GM19467 (cell line): ENCODE data around the gene PDGFD.

Source experiments
- ATAC-seq: cut with Tn5 transposase; IDR thresholded peaks from one replicate; pipeline ENCODE4 v1.9.1; 2021; ENCODE audit warnings: mild to moderate bottlenecking, moderate library complexity; ENCODE audit not compliant: unreplicated experiment

PDGFD gene

DNA sequence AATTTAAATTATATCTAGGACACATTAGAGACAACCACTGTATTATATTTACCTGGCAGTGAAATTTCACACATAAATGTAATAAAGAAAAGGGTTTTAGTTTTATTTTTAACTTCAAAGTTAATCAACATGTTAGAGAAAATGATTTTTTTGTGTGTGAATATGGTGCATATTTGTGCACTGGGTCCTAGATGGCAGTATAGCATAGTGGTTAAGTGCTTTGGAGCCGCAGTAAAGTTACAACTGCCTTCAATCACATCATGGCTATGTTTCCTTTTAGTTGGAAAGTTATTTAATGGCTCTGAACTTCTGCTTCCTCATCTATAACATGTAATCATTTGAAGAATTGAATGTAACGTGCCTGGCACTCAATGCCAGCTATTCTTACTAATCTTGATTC lies 236.4 kb downstream of the PDGFD start:
- ATAC-seq: no peak

DNA sequence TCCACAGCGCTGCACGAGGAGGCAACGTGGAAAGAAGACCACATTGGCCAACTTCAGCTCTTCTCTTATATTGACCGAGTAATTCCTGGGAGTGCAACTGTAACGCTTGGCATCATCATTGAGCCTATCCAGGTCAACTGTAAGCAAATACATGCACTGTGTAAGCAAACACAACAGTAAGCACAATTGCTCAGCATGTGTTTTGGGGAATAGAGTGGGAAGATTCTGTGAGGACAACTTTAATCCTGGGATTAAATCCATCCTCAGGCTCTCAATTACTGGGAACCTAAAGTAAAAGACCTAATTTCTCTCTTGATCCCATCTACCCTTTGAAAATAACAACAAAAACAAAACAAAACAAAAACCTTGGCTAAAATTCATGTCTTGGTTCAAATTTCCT lies 237.0 kb downstream of the PDGFD start:
- ATAC-seq: no peak

DNA sequence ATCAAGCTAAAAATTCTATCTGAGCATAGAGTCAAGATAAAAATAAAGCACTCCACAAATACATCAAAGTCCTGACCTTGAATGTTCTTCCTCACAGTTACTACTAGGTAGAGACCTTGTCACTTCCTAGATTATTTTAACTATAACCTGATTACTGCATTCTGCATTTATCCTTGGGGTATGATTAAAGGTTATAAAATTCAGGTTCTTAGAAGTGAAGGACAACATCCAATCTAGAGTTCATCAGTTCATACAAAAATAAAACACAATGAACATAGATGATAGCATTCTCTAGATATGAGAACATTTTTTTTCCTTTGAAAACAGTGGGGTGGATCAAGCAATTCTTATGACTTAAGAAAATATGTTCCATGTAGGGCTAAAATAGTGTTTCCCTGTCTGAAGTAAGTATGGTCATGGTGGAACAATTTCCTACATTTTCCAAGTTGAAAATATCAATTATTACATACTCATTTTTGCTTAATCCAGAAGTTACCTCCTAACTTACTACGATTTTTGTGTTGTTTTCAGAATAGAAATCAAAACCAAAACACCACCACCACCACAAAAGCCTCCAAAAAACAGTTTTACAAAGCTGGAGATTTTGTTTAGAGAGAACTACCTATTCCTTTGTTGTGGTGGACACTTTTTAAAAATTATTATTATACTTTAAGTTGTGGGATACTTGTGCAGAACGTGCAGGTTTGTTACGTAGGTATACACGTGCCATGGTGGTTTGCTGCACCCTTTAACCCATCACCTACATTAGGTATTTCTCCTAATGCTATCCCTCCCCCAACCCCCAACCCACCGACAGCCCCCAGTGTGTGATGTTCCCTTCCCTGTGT lies 239.6 kb downstream of the PDGFD start:
- ATAC-seq: no peak

DNA sequence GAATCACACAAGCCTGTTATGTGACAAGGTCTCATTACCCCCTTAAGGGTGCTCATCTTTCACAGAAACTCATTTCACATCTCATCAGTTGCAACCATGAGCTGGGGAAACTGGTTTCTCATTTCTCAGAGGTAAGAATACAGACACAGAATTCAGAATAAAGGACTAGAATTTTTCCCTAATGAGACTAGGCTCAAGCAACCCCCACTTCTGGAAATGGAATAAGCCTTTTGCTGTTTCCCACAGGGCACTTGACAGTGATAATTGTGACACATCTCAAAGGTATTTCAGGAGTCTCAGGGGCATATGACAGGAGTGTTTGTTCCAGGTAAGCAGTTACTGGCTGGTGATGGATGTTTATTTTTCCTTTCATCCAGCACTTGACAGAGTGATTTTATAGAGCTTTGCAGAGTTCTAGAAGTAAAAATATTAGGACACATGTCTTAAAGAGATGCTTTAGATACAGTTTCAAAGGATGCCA lies 240.5 kb downstream of the PDGFD start:
- ATAC-seq: no peak

DNA sequence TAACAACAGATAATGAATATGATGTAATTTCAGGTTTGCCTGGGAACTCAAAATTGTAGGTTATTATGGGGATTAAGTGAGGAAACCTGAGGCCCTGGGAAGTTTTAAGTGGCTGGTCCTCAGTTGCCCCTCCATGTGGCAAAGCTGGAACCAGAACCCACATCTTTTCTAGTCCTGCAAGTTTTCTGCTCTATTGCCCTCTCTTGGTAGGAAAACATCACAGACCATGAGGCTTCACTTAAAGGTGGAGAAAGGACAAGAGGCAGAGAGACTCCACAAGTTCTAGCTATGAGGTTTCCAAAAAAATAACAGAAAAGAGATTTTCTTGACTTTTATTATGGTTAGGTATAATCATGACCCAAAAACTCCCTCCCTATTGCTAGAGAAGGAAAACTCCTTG lies 243.0 kb downstream of the PDGFD start:
- no peak for ATAC-seq

DNA sequence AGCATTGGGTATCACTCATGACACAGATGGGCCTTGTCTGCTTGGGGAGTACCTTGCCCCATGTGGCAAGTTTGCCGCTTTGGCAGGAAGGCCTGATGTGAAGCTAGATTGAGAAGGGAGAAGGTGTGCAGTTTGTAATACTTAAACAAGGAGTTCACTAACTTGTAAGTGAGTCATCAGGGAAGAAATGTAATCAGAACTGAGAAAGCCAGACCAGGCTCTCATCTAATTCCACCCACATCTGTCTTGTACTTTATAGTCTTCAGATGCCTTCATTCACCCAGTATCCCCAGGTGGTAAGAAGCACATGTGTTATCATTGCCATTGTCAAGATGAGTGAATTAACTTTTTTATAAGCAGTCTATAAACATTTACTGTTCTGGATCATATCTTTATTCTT lies 243.5 kb downstream of the PDGFD start:
- no peak for ATAC-seq

DNA sequence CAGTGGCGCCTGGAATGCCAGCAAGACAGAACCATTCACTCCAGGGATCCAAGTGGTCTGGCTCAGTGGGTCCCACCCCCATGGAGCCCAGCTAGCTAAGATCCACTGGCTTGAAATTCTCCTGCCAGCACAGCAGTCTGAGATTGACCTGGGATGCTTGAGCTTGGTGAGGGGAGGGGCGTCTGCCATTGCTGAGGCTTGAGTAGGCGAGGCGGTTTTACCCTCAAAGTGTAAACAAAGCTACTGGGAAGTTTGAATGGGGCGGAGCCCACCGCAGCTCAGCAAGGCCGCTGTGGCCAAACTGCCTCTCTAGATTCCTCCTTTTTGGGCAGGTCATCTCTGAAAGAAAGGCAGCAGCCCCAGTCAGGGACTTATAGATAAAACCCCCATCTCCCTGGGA lies 253.2 kb downstream of the PDGFD start:
- ATAC-seq: no peak

DNA sequence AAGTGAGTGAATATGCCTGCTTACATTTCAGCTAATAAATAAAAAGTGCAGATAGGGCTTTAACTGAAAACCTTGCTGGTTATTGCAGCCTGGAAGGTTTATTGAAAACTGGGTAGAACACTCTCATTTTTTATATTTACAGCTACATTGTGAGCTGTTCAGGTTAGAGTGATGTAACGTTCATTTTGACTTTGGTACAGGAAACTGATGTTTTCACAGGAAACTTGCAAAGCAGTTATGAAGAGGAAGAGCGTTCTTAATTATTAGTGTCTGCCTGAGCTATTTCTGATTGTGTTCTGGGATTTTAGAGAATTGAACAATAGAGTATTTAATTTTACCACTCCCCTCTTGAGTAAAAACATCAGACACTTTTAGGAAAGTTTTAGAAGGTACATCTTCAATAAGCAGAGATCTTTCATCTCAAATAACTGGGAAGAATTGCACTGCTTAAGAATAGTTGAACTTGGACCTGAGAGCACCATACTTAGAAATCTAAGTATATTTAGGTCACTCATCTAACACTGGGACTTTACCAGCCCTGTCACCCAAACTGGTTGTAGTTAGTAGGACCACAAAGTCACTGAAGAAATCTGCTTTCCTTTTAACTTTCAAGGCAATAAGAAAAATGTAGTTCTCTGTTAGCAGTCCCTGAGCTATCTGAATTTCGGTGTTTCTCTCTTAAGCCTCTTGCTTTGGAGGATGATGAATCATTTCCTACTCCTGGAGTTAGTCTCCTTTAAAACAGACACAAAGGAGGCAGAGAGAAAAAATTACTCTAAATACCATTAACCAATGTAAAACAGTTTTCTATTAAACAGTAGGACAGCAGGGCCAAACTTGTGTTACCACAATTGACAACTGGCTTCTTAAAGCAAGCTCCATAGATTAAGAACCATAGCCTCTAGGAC lies 256.1 kb downstream of the PDGFD start:
- no peak for ATAC-seq

DNA sequence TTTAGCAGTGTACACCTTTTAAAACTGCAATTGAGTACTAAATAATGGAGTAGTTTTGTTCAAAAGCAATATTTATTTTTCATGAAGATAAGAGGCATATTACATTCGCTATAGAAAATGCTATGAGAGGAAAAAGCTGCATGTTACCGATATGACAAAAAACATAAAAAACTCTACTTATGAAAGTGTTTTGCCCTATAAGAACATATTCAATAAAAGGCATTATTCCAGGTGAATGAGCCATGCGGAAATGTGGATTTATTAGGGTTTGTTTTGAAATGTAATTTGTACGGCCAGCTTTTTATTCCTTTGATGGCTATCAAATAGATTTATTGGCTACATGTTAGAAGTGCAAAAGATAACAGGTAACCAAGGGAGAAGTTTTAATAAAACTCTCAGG lies 256.8 kb downstream of the PDGFD start:
- ATAC-seq: no peak

DNA sequence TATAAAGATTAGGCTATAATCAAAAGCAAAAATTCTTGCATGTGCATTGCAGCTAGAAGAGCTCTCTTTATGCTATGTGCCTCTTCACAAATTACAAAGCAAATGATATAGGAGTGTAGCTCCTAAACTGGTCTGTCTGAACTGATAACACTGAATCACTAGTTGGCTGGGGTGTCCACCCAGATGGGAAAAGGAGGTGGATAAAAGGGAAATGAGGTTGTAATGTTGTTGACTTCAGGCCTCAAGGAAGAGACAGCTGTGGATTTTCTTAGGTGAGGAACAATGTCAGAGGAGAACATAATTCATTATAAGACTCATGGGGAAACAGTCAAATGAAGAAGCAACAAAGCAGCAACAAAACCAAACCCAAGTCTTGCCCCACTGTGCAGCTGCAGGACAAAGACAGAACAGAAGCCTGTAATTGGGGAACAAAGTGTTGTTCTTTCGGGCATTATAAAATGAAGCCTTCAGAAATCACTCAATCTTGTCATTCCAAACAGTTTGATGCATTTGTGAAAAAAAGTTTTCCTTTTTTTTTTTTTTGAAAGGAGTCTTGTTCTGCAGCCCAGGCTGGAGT lies 257.6 kb downstream of the PDGFD start:
- no peak for ATAC-seq

DNA sequence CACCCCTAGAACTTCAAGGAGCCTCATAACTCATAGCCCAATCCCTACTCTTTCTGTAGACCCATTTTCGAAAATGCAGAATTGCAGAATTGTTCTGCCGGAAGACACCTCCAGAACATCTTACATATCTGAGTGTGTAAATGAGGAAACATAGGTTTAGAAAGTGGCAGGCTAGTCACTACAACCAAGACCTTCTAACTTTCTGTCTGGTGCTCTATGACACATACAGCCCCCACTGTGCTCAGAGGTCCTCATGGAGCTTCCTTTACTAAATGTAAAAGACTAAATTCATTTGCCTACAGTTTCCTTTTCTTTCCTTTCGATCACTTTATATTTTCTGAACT lies 259.7 kb downstream of the PDGFD start:
- ATAC-seq: peak; percentile 82

DNA sequence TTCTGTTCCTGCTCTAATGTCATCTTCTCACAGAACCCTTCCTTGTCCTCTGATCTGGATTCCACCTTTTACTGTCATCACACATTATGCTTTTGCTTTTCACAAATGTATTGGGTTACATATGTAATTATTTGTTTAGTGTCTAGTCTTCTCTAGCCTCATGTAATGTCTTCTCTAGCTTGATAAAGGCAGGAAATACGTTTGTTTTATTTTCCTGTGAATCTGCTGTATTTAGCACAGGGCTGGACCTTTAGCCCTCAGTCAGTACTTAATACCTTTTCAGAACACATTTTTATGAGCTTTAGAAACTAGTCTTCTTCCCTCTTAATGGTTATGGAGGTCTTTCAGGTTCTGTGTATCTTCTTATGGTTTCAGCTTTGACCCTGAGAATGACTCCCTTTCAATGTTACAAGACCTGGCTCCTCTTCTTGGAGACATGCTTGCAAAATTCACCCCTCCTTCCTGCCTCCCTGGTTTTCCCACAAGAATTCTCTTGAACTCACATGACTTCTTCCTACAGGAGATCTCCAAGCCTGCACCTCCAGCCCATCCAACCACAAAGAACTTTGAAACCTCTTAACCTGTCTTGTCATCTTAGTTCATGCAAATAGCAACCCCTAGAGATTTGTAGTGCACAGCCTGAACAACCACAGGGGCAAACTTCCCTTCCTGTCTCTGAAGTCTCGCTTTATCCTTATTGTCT lies 260.2 kb downstream of the PDGFD start:
- peak; percentile 76 for ATAC-seq

DNA sequence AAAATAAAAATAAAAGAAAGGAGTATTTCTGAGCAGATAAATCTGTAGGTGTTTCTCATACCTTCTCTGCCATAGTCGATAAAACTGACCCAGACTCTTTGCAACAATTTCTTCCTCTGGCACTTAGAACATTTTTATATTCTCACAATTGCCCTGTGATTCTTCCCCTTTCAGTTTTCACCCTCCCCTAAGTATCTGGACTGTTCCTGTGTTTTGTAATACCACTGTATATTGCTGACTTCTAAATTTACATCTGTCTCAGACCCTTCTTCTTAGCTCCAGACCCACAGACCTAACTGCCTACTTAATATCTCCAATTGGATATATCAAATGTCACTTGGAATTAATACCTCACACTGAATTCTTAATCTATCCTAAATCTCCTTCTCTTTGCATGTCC lies 261.0 kb downstream of the PDGFD start:
- ATAC-seq: no peak

DNA sequence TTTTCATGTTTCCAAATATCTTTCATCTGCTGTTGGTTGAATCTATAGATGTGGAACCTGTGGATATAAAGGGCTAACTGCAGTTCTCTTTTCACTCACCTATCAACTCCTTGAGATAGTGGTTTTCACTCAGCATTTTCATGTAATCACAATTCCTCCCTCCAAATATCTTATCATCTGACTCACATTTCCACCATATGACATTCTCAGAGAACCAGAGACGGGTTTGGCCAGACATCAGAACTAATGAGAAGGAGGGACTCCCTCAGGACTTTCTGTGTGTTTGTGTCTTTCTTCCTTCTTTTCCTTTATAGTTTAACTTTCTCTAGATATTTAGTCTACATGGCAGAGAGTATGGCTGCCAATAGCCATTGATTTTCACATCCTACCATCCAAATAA lies 262.3 kb downstream of the PDGFD start:
- no peak for ATAC-seq

DNA sequence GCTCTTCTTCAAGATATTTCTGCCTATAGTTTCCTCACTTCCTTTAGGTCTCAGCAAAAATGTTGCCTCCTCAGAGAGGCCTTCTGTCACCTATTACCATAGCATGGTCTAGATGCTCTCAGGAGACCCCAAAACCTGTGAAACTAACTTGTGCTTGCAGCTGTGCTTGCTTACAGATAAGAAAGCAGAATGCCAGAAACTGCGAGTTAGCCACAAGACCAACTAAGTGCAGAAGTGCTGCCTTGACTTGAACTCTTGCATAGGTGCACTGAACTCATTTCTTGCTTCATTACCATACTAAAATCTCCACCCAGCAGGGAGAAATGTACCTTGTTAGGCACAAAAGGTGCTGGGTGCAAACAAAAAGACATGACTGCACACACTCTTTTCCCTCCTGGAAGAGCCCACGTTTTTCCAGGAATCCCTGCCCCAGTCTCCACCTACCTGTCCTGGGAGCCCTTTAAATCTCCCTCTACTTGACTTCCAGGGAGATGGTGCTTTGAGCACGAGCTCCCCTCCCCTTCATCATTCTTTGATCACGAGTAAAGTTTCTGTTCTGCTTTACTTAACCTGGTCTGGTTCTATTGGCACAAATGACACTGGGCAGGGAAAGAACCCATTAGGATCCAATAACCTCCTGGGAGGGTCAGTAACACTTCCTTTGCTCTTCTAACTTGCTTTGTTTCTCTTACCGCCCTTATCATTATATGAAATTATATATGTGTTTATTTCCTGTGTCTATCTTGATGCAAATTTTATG lies 265.2 kb downstream of the PDGFD start:
- peak; percentile 71 for ATAC-seq

DNA sequence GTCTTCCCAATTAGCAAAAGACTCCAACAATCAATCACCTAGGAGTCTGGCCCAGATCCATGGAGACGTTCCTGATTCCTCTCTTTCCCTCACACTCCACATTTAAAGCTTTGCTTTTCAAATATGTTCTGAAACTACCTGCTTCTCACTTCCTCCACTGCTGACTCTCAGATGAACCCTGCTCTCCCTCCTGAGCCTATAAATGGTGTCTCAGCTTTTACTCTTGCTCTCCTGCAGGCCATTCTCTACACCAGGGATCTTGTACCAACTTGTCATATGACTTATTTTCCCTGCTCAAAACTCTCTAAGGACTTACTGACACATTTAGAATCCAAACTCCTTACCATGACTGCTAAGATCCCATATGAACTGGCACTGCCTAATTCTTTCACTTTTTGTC lies 265.9 kb downstream of the PDGFD start:
- peak; percentile 44 for ATAC-seq

DNA sequence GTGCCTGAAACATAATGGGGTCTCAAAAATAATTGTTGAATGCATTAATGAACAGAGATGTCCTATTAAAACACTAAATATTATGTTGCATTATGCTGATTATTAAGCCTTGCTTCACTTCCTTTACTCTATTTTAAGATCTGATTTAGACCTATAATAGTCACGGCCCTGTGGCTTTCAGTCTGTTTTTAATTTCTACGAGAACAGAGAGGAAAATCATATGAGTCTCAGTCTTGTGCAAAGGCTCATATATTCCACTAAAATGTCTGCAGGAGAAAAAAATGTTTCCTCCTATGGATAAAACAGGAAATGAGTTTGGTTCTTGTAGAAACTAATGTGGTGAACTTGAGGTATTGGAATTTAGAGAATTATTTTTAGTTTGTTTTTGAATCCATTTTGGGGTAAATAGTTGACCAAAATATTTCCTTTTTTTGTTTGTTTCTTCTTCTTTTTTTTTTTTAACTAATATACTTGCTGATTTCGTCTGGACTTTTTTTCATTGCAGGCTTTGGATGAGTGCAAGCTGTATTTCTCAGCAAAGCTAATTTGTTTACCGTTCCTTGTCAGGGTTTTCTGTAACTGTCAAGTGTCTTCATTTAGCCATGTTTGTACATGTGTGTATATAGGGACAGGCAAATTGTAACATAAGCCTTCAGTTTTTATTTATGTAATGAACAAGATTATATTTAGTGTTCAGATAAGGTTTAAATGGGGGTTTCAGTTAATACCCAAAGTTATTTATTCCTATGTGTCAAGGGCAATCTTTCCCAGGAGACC lies 266.6 kb downstream of the PDGFD start:
- ATAC-seq: no peak

DNA sequence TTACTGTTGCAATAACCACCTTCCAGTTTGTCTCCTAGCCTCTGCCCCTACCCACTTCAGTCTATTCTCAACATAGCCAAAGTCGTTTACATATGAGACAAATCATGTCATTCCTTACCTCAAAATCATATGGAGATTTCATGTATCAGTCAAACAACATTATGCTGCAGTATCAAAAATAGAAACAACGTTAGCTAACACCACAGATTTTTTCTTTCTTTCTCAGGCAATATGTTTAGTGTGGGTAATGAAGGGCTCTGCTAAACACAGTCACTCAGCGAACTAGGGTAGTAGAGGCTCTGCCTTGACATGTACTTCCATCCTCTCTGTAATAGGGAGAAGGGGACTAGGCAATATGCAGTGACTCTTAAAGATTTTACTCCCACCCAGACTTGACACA lies 268.8 kb downstream of the PDGFD start:
- ATAC-seq: no peak

DNA sequence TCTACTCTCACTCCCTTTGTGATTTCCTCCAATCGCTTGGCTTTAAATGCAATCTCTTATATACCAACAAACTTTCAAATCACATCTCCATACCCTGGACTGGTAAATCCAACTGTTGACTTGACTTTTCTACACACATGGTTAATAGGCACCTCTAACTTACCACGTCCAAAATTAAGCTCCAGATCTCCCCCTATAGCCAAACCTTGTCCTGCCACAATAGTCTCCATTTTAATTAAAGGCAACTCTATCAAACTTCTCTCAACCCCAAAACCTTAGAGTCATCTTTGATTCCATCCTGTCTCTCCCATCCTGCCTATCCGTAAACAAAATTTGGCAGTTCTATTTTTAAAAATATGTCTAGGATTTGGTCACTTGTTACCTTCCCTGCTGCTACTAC lies 269.3 kb downstream of the PDGFD start:
- no peak for ATAC-seq

DNA sequence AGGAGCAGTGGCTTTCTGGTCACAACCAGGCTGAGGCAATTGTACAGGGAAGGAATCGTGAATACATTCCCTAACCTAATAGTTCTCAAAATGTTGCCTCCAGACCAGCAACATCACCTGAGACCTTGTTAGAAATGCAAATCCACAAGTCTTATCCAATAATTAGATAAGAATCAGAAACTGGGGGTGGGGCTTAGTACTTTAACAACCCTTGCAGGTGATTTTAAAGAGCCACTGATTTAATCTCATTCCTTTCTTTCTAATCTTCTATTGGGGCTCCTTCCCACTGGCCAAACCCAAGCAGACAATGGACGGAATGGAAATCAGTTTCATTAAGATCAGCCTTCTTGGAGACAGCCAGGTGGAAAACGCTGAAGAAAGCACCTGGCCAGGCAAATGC lies 269.9 kb downstream of the PDGFD start:
- no peak for ATAC-seq
